Measurements from ENCODE around the gene DYNLT4. TPM values are rescaled to one million over a fixed set of nuclear protein-coding genes. Genes with fewer than 3 reads are reported as not detected.
A peak's percentile ranks its signal among the peaks of the same experiment; 100 is the strongest.
"Not testable (repeated sequence)": the region's sequence is repeated elsewhere in the genome, so short reads cannot be mapped to it uniquely, and the experiment has no call there.

The DYNLT4 gene
- total RNA-seq, 5 donors from 2014 or later (not counting 1 experiment from before 2014, with no cell fraction given) = 0.36 to 4.3 (median 2.3) TPM; not detected in 1

DNA sequence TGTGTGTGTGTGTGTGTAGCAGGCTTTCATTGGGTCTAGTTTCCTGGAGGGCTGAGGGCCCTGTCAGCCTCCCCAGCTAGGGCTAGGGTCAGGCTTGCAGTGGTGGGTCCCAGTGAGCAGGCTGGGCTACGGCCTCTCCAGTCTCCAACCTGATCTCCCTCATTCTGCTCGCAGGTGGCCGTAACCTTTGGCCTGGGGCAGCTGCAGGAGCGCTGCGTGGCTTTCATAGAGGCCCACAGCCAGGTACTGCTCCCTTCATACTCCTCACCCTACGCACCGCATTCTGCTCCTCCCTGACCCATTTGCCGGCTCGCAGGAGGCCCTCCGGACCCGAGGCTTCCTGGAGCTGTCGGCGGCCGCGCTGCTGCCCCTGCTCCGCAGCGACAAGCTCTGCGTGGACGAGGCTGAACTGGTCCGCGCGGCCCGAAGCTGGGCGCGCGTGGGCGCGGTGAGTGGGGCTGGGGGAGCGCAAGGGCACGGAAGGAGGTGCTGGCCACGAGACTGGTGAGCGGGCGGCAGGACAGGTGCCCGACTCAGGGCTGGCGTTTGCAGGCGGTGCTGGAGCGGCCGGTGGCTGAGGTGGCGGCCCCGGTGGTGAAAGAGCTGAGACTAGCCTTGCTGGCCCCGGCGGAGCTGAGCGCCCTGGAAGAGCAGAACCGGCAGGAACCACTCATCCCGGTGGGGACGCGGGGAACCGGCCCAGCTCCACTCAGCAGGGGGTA lies 5.8 kb upstream of the DYNLT4 start:
- Mint-ChIP-seq H3K27ac (peak overlapping the region; percentile 52 to 99), H3K27me3 (no peaks in the 10 kb centered on the region), H3K4me3 (peak overlapping the region in 2 of 3 donors; percentile 17 to 85), H3K9me3 (no peaks in the 10 kb centered on the region), H3K4me1 (peaks cover 61 to 72% (median 66%) of the 10 kb centered on the region in 3 donors), H3K36me3 (peaks cover 3% of the 10 kb centered on the region)
- no peaks in the 10 kb centered on the region for H3K9me3 ChIP-seq
- peak overlapping the region; percentile 82 for H3K27ac ChIP-seq (ENCODE audit: low read length)
- peaks cover 44 to 70% of the 10 kb centered on the region in 2 experiments for H3K4me1 ChIP-seq (ENCODE audit: control insufficient read depth in 1 of 2, extremely low read depth in 1 of 2, insufficient read depth in 2 of 2, low read length in 2 of 2)
- CTCF ChIA-PET = interaction anchor here (0.5 to 1.3 kb wide), 2 partner anchors 13 to 16 kb away, joined by 5 to 6 read pairs; partner anchors contain the start of gene PLK3 (in 1 of the 2)
- whole genome bisulfite sequencing (ENCODE audit: insufficient coverage) = 85% methylated on average over 48 of the region's 48 CpGs
- no peaks in the 10 kb centered on the region for H3K27me3 ChIP-seq (replicated peaks in 1 of 2; ENCODE audit: control insufficient read depth in 2 of 2, extremely low read depth in 1 of 2, insufficient read depth in 2 of 2, low read length in 1 of 2)
- H3K4me3 ChIP-seq (ENCODE audit: control insufficient read depth in 1 of 2, extremely low read depth in 1 of 2, low read length in 1 of 2) = peak overlapping the region; percentile 51 to 66
- no peaks in the 10 kb centered on the region for H3K36me3 ChIP-seq (ENCODE audit: control insufficient read depth in 2 of 2, extremely low read depth in 1 of 2, insufficient read depth in 1 of 2, low read length in 1 of 2)
- DNase-seq (peak in 1 of 35 experiments; percentile 22), ATAC-seq (replicated peaks in 1 of 4) (no peak)
- POLR2A ChIA-PET = interaction anchor here (0.5 to 2.0 kb wide), 4 partner anchors 8 to 55 kb away, joined by 3 to 14 read pairs (median 4); partner anchors contain the start of gene PLK3 (in 2 of the 2)

DNA sequence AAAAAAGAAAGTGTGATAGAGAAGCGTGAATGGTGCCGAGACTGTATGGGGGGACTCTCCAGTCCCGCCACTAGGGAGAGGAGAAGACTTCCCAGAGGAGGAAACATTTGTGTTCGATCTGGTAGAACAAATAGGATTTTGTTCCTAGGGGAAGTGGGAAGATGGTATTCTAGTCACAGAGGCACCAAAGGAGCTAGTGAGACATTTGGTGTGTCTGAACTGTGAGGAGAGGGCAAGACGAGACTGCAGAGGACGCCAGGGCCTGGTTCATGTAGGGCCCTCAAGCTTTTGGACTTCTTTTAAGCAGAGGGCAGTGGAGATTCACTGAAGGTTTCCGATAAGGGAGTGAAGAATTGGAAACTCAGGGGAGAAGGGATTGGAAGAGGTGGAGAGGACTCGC lies 4.1 kb upstream of the DYNLT4 start:
- Histone ChIP-seq H3K4me1 (ENCODE audit: control insufficient read depth in 1 of 2, extremely low read depth in 1 of 2, insufficient read depth in 2 of 2, low read length in 2 of 2) (peaks cover 58 to 88% of the 10 kb centered on the region in 2 experiments), H3K36me3 (ENCODE audit: control insufficient read depth in 2 of 2, extremely low read depth in 1 of 2, insufficient read depth in 1 of 2, low read length in 1 of 2) (peaks cover under 1 to 10% of the 10 kb centered on the region in 2 donors), H3K27me3 (replicated peaks in 1 of 2; ENCODE audit: control insufficient read depth in 2 of 2, extremely low read depth in 1 of 2, insufficient read depth in 2 of 2, low read length in 1 of 2) (no peaks in the 10 kb centered on the region), H3K9me3 (no peaks in the 10 kb centered on the region), H3K27ac (ENCODE audit: low read length) (peak overlapping the region; percentile 98), H3K4me3 (ENCODE audit: control insufficient read depth in 1 of 2, extremely low read depth in 1 of 2, low read length in 1 of 2) (no peak overlapping the region)
- Mint-ChIP-seq H3K27me3 (no peaks in the 10 kb centered on the region), H3K9me3 (no peaks in the 10 kb centered on the region), H3K36me3 (peaks cover 9% of the 10 kb centered on the region), H3K27ac (peak overlapping the region; percentile 99), H3K4me3 (peak overlapping the region; percentile 29 to 85 (median 46)), H3K4me1 (peaks cover 71 to 82% (median 76%) of the 10 kb centered on the region in 3 donors)
- DNase-seq (no peak), ATAC-seq (replicated peaks in 1 of 4) (no peak)
- POLR2A ChIA-PET = interaction anchor here in 1 of 2 donors (1.0 to 1.4 kb wide), 2 partner anchors 9 to 11 kb away, joined by 3 to 7 read pairs; partner anchors contain the start of gene PLK3
- WGBS (ENCODE audit: insufficient coverage) = 80% methylated on average over 5 of the region's 8 CpGs
- CTCF ChIA-PET = no interaction called here

DNA sequence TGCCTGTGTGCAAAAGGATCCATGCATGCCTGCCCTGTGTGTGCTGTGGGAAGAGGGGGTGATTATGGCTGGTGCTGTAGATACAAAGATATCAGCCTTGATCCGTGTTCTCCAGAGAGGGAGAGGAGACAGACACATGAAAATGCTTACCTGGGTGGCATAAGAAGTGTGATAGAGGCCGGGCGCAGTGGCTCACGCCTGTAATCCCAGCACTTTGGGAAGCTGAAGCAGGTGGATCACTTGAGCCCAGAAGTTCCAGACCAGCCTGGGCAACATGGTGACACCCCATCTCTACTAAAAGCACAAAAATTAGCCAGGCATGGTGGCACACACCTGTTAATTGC lies 3.6 kb upstream of the DYNLT4 start:
- WGBS (ENCODE audit: insufficient coverage) = 86% methylated on average over 4 of the region's 4 CpGs
- not testable (repeated sequence) for H3K36me3 Mint-ChIP-seq; H3K4me3 ChIP-seq (ENCODE audit: control insufficient read depth in 1 of 2, extremely low read depth in 1 of 2, low read length in 1 of 2); H3K9me3 ChIP-seq; ATAC-seq (replicated peaks in 1 of 4); H3K27me3 Mint-ChIP-seq; H3K27me3 ChIP-seq (replicated peaks in 1 of 2; ENCODE audit: control insufficient read depth in 2 of 2, extremely low read depth in 1 of 2, insufficient read depth in 2 of 2, low read length in 1 of 2); H3K9me3 Mint-ChIP-seq
- CTCF ChIA-PET = interaction anchor here in 1 of 2 donors (2.8 kb wide), 1 partner anchor 8 kb away, joined by 22 read pairs; no protein-coding TSS in a partner anchor
- peak overlapping the region; percentile 98 for H3K27ac ChIP-seq (ENCODE audit: low read length)
- H3K4me1 ChIP-seq (ENCODE audit: control insufficient read depth in 1 of 2, extremely low read depth in 1 of 2, insufficient read depth in 2 of 2, low read length in 2 of 2) = peaks cover 58 to 89% of the 10 kb centered on the region in 2 experiments
- DNase-seq = peak in 1 of 35 experiments; percentile 28
- H3K4me3 Mint-ChIP-seq = peak overlapping the region in 1 of 3 donors; percentile 85
- peaks cover 4 to 12% of the 10 kb centered on the region in 2 donors for H3K36me3 ChIP-seq (ENCODE audit: control insufficient read depth in 2 of 2, extremely low read depth in 1 of 2, insufficient read depth in 1 of 2, low read length in 1 of 2)
- peaks cover 71 to 84% (median 76%) of the 10 kb centered on the region in 3 donors for H3K4me1 Mint-ChIP-seq
- peak overlapping the region; percentile 99 for H3K27ac Mint-ChIP-seq
- POLR2A ChIA-PET = interaction anchor here in 1 of 2 donors (1.0 to 2.8 kb wide), 3 partner anchors 9 to 11 kb away, joined by 3 to 48 read pairs (median 7); partner anchors contain the start of gene PLK3

DNA sequence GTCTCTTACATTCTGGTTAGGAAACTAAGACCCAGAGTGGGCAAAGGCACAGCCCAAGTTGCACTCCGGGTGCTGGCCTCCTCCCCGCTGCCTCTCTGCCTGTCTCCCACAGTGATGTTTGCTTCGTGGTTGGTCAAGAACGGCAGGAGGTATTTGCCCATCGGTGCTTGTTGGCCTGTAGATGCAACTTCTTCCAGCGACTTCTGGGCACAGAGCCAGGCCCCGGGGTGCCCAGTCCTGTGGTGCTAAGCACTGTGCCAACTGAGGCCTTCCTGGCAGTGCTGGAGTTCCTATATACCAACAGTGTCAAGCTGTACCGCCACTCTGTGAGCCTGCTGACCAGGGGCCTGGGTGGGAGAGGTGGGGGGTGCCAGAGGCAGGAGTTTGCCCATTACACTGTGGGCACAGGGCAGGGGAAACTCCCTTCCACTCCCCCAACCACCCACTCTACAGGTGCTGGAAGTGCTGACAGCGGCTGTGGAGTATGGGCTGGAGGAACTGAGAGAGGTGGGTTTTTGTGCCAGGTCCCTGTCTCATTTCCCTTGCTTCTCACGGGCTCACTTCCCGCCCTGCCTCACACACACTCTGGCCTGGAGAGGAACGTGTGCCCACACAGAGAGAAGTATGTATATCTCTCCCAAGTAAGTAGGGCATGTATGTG lies 3.1 kb upstream of the DYNLT4 start:
- Mint-ChIP-seq H3K36me3 (peaks cover 13% of the 10 kb centered on the region), H3K9me3 (no peaks in the 10 kb centered on the region), H3K27me3 (no peaks in the 10 kb centered on the region), H3K4me3 (peak overlapping the region in 1 of 3 donors; percentile 85), H3K4me1 (peaks cover 72 to 86% (median 78%) of the 10 kb centered on the region in 3 donors), H3K27ac (peak overlapping the region; percentile 99)
- Histone ChIP-seq H3K4me1 (ENCODE audit: control insufficient read depth in 1 of 2, extremely low read depth in 1 of 2, insufficient read depth in 2 of 2, low read length in 2 of 2) (peaks cover 59 to 93% of the 10 kb centered on the region in 2 experiments), H3K9me3 (no peaks in the 10 kb centered on the region), H3K36me3 (ENCODE audit: control insufficient read depth in 2 of 2, extremely low read depth in 1 of 2, insufficient read depth in 1 of 2, low read length in 1 of 2) (peaks cover 5 to 17% of the 10 kb centered on the region in 2 donors), H3K4me3 (ENCODE audit: control insufficient read depth in 1 of 2, extremely low read depth in 1 of 2, low read length in 1 of 2) (peak overlapping the region in 1 of 2 donors; percentile 25), H3K27me3 (replicated peaks in 1 of 2; ENCODE audit: control insufficient read depth in 2 of 2, extremely low read depth in 1 of 2, insufficient read depth in 2 of 2, low read length in 1 of 2) (no peaks in the 10 kb centered on the region), H3K27ac (ENCODE audit: low read length) (peak overlapping the region; percentile 98)
- ChIA-PET POLR2A (interaction anchor here (0.6 to 3.9 kb wide), 11 partner anchors 8 to 682 kb away, joined by 3 to 51 read pairs (median 7); partner anchors contain the start of genes PLK3 (in 2 of the 2) and RNU5D-1 (in 1 of the 2)), CTCF (interaction anchor here in 1 of 2 donors (0.9 to 2.8 kb wide), 5 partner anchors 7 to 81 kb away, joined by 3 to 22 read pairs (median 6); partner anchors contain the start of gene PLK3)
- WGBS (ENCODE audit: insufficient coverage) = 29% methylated on average over 7 of the region's 12 CpGs
- ATAC-seq (replicated peaks in 1 of 4) (no peak), DNase-seq (peak in 6 of 35 experiments; percentile 22 to 49 (median 30))

DNA sequence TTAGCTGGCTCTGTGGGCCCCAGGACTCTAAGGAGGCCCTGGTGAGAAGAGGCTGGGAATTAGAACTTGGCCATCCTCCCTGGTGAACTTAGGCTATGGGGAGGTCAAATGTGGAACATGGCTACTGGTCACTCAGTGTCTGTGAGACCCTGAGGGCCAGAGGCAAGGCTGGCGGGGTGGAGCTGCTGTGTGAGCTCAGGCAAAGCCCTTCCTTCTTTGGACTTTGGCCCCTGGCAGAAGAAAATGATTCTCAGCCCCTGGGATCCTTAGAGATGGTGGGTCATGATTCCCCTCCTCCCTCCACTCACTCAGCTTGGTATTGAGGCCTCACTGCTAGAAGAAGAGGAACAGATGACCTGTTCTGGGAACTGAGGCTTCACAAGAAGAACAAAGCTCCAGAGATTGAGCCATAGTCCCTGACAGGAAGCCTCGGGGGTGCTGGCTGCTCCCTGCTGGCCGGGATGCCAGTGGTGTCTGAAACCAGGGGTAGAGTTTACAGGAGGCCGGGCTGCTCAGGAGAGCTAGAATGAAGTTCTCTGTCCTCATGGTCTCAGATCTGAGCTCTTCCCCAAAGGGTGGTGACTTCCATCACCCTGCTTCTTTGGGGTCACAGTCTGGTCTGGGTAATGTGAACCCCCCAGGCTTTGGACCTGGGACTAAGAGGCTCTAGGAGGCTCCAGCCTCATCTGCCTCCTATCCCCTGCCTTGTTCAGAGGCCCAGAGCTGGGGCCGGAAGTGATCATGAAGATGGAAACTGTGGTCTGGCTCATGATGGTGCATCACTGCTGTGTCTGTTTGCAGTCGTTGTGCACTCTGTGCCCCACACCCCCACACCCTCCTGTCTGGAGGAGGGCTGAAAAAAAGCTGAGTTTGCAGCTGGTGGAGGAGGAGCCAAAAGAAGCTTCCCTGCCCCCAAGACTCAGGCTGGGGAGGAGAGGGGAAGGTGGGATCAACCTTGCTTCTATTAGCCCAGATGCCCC lies 2.1 kb upstream of the DYNLT4 start:
- WGBS (ENCODE audit: insufficient coverage) = 7% methylated on average over 3 of the region's 6 CpGs
- DNase-seq (peak; percentile 64 to 93 (median 87)), ATAC-seq (replicated peaks in 1 of 4) (peak; percentile 57 to 60 (median 58))
- CTCF ChIA-PET = interaction anchor here (0.5 to 2.8 kb wide), 9 partner anchors 8 to 500 kb away, joined by 3 to 22 read pairs (median 5); partner anchors contain the start of gene PLK3 (in 1 of the 2)
- H3K4me1 ChIP-seq (ENCODE audit: control insufficient read depth in 1 of 2, extremely low read depth in 1 of 2, insufficient read depth in 2 of 2, low read length in 2 of 2) = peaks cover 60 to 91% of the 10 kb centered on the region in 2 experiments
- peak overlapping the region; percentile 98 for H3K27ac ChIP-seq (ENCODE audit: low read length)
- H3K27me3 Mint-ChIP-seq = no peaks in the 10 kb centered on the region
- H3K9me3 ChIP-seq = no peaks in the 10 kb centered on the region
- peak overlapping the region; percentile 6 to 25 for H3K4me3 ChIP-seq (ENCODE audit: control insufficient read depth in 1 of 2, extremely low read depth in 1 of 2, low read length in 1 of 2)
- peak overlapping the region; percentile 99 for H3K27ac Mint-ChIP-seq
- peaks cover 11 to 27% of the 10 kb centered on the region in 2 donors for H3K36me3 ChIP-seq (ENCODE audit: control insufficient read depth in 2 of 2, extremely low read depth in 1 of 2, insufficient read depth in 1 of 2, low read length in 1 of 2)
- H3K4me3 Mint-ChIP-seq = peak overlapping the region; percentile 61 to 85 (median 63)
- no peaks in the 10 kb centered on the region for H3K9me3 Mint-ChIP-seq
- no peaks in the 10 kb centered on the region for H3K27me3 ChIP-seq (replicated peaks in 1 of 2; ENCODE audit: control insufficient read depth in 2 of 2, extremely low read depth in 1 of 2, insufficient read depth in 2 of 2, low read length in 1 of 2)
- peaks cover 74 to 86% (median 77%) of the 10 kb centered on the region in 3 donors for H3K4me1 Mint-ChIP-seq
- H3K36me3 Mint-ChIP-seq = peaks cover 20% of the 10 kb centered on the region
- POLR2A ChIA-PET = interaction anchor here (0.5 to 3.9 kb wide), 14 partner anchors 8 to 683 kb away, joined by 3 to 51 read pairs (median 6); partner anchors contain the start of genes PLK3 (in 2 of the 2), RNU5D-1 (in 1 of the 2) and RPS8 (in 1 of the 2)
